Fibroblast of mammary gland (primary cell): Measurements from ENCODE around the gene IGSF6.

Source experiments
- DNase-seq: peaks from one replicate; pipeline ENCODE4 v3.0.0-alpha.2; 2010; ENCODE audit warnings: low read depth
- H3K4me3 ChIP-seq: 2 replicates; pipeline ENCODE4 v1.5.1; 2011; ENCODE audit warnings: low read depth, mild to moderate bottlenecking, low read length, moderate library complexity; ENCODE audit not compliant: control insufficient read depth
- CTCF ChIP-seq: conservative IDR thresholded peaks from 2 replicates; pipeline ENCODE4 v1.5.1; 2011; ENCODE audit warnings: low read depth, low read length, inconsistent platforms; ENCODE audit not compliant: control insufficient read depth, insufficient read depth

IGSF6 gene

GRCh38 chr16:21645261-21645721 is 7.1 kb downstream of the IGSF6 start:
- DNase-seq = peak; percentile 40
- no peak for TF ChIP-seq CTCF
- H3K4me3 ChIP-seq = no peak overlapping the region

GRCh38 chr16:21644674-21645073 is 7.7 kb downstream of the IGSF6 start:
- no peak overlapping the region for H3K4me3 ChIP-seq

GRCh38 chr16:21643785-21644184 is 8.6 kb downstream of the IGSF6 start:
- DNase-seq = no peak
- no peak for TF ChIP-seq CTCF
- no peak overlapping the region for H3K4me3 ChIP-seq

More at GRCh38 chr16:21644674-21645073, 7.7 kb downstream of the IGSF6 start:
- no peak for DNase-seq
- TF ChIP-seq CTCF = no peak

GRCh38 chr16:21642861-21643260 is 9.5 kb downstream of the IGSF6 start:
- no peak for TF ChIP-seq CTCF
- no peak overlapping the region for H3K4me3 ChIP-seq
- DNase-seq = no peak

- no peak for TF ChIP-seq CTCF
- no peak overlapping the region for H3K4me3 ChIP-seq
- DNase-seq = no peak
Measured at GRCh38 chr16:21641916-21642315, 10.5 kb downstream of the IGSF6 start.

GRCh38 chr16:21639493-21639892 is 12.9 kb downstream of the IGSF6 start:
- no peak for DNase-seq
- no peak for TF ChIP-seq CTCF

GRCh38 chr16:21638573-21638975 is 13.8 kb downstream of the IGSF6 start:
- no peak overlapping the region for H3K4me3 ChIP-seq
- peak; percentile 76 for DNase-seq
- no peak for TF ChIP-seq CTCF

More at GRCh38 chr16:21639493-21639892, 12.9 kb downstream of the IGSF6 start:
- no peak overlapping the region for H3K4me3 ChIP-seq
